H1 (cell line): ENCODE measurements around the gene RNF5. TPM values are rescaled to one million over a fixed set of nuclear protein-coding genes. Genes with fewer than 3 reads are reported as not detected.

Experiments used
- CTCF ChIA-PET: fragments of 300-600 bp; sonication (Branson Sonifier 250); formaldehyde crosslinking; loops from one replicate; lab custom pipeline; 2021; ENCODE audit not compliant: partially characterized antibody; lab: Charles Lee
- POLR2A ChIA-PET: fragments of 300-600 bp; sonication (Branson Sonifier 250); formaldehyde crosslinking; loops from one replicate; lab custom pipeline; 2021; ENCODE audit warnings: inconsistent platforms; ENCODE audit not compliant: partially characterized antibody; lab: Charles Lee
- DNase-seq, 2 experiments: peaks; one replicate each; pipeline versions ENCODE4 v3.0.0 to v3.0.0-alpha.2; 2010 to 2022; ENCODE audit warnings: low spot score in 2 of 2, low read depth in 1 of 2, mixed read lengths in 1 of 2
- FAIRE-seq: peaks from 2 replicates; lab custom pipeline; 2011; peaks lifted over from hg19 to GRCh38; lab: Jason Lieb, UNC
- H2AFZ ChIP-seq: 2 replicates; pipeline ENCODE4 v1.8.1; 2012; ENCODE audit warnings: low read length, inconsistent platforms
- H2AK5ac ChIP-seq: 2 replicates; pipeline ENCODE4 v1.6.1; 2013; ENCODE audit warnings: low read depth, low read length
- H2BK120ac ChIP-seq: replicated peaks from 2 replicates; pipeline ENCODE3; 2013; ENCODE audit warnings: low read depth, low read length, inconsistent platforms
- H2BK12ac ChIP-seq: 2 replicates; pipeline ENCODE4 v1.6.1; 2013; ENCODE audit warnings: low read depth, low read length
- H2BK15ac ChIP-seq: 2 replicates; pipeline ENCODE4 v1.6.1; 2013; ENCODE audit warnings: low read length
- H2BK20ac ChIP-seq: 2 replicates; pipeline ENCODE4 v1.6.1; 2013; ENCODE audit warnings: low read length
- H2BK5ac ChIP-seq: 2 replicates; pipeline ENCODE4 v1.6.1; 2013; ENCODE audit warnings: low read depth, low read length
- H3K14ac ChIP-seq: 2 replicates; pipeline ENCODE4 v1.6.1; 2013; ENCODE audit warnings: inconsistent platforms; ENCODE audit not compliant: insufficient read length
- H3K18ac ChIP-seq: 2 replicates; pipeline ENCODE4 v1.6.1; 2013; ENCODE audit warnings: low read length; ENCODE audit errors: extremely low read depth
- H3K23ac ChIP-seq: 2 replicates; pipeline ENCODE4 v1.6.1; 2013; ENCODE audit warnings: inconsistent platforms; ENCODE audit not compliant: insufficient read length
- H3K23me2 ChIP-seq: 2 replicates; pipeline ENCODE4 v1.6.1; 2013; ENCODE audit warnings: low read depth, low read length
- H3K27ac ChIP-seq: 2 replicates; pipeline ENCODE4 v1.6.1; 2011; ENCODE audit warnings: low read depth, low read length, inconsistent platforms
- H3K27me3 ChIP-seq, 4 experiments: replicated peaks in 1 of 4; 1 replicate in 1 of 4; 2 replicates in 3 of 4; pipeline versions ENCODE4 v1.6.1 to v1.8.1; 2011 to 2013; ENCODE audit warnings: low read length in 3 of 4, mild to moderate bottlenecking in 3 of 4, inconsistent platforms in 2 of 4, mixed read lengths in 2 of 4, moderate library complexity in 1 of 4; ENCODE audit not compliant: control insufficient read depth in 3 of 4, insufficient read depth in 3 of 4; ENCODE audit errors: extremely low read depth in 1 of 4
- H3K36me3 ChIP-seq, 4 experiments: 2 replicates each; pipeline versions ENCODE4 v1.6.1 to v1.8.1; 2011 to 2013; ENCODE audit warnings: mild to moderate bottlenecking in 4 of 4, low read length in 3 of 4, moderate library complexity in 2 of 4, control low read depth in 1 of 4, inconsistent platforms in 1 of 4; ENCODE audit not compliant: insufficient read depth in 4 of 4, control insufficient read depth in 2 of 4
- H3K4ac ChIP-seq: replicated peaks from 2 replicates; pipeline ENCODE3; 2013; ENCODE audit warnings: low read length, low read depth, mixed read lengths, inconsistent platforms; ENCODE audit not compliant: insufficient read length
- H3K4me1 ChIP-seq, 4 experiments: replicated peaks in 1 of 4; 1 replicate in 1 of 4; 2 replicates in 3 of 4; pipeline versions ENCODE4 v1.6.1 to v1.8.1; 2011 to 2013; ENCODE audit warnings: low read length in 3 of 4, inconsistent platforms in 2 of 4, mixed read lengths in 1 of 4; ENCODE audit not compliant: insufficient read depth in 4 of 4, control insufficient read depth in 3 of 4
- H3K4me2 ChIP-seq, 2 experiments: 2 replicates each; pipeline versions ENCODE4 v1.6.1 to v1.8.1; 2011 to 2013; ENCODE audit warnings: low read depth in 2 of 2, low read length in 2 of 2, control low read depth in 1 of 2, inconsistent platforms in 1 of 2, mild to moderate bottlenecking in 1 of 2; ENCODE audit not compliant: insufficient read depth in 1 of 2
- H3K4me3 ChIP-seq, 4 experiments: fragments of 200-600, 300-600 bp in 1 of 4; sonication (generic), shearing (Covaris generic), sonication (Bioruptor Twin) in 1 of 4; 2 replicates each; pipeline versions ENCODE4 v1.5.1 to v1.8.1; 2011 to 2016; ENCODE audit warnings: low read length in 4 of 4, low read depth in 3 of 4, control low read depth in 2 of 4, inconsistent platforms in 2 of 4, mild to moderate bottlenecking in 2 of 4, mixed read lengths in 1 of 4, moderate library complexity in 1 of 4; ENCODE audit not compliant: insufficient read depth in 2 of 4; ENCODE audit errors: extremely low read depth in 1 of 4
- H3K56ac ChIP-seq: replicated peaks from 2 replicates; pipeline ENCODE3; 2013; ENCODE audit warnings: low read depth, mild to moderate bottlenecking, mixed read lengths, low read length, inconsistent platforms; ENCODE audit not compliant: insufficient read length
- H3K79me1 ChIP-seq: 2 replicates; pipeline ENCODE4 v1.6.1; 2013; ENCODE audit warnings: low read depth, low read length, control low read depth
- H3K79me2 ChIP-seq, 2 experiments: 2 replicates each; pipeline versions ENCODE4 v1.6.1 to v1.8.1; 2012 to 2013; ENCODE audit warnings: low read length in 2 of 2, mild to moderate bottlenecking in 2 of 2, inconsistent platforms in 1 of 2; ENCODE audit not compliant: insufficient read depth in 2 of 2, control insufficient read depth in 1 of 2
- H3K9ac ChIP-seq, 4 experiments: replicated peaks in 1 of 4; 1 replicate in 1 of 4; 2 replicates in 3 of 4; pipeline versions ENCODE4 v1.6.1 to v1.8.1; 2011 to 2013; ENCODE audit warnings: low read depth in 3 of 4, low read length in 3 of 4, control low read depth in 2 of 4, mild to moderate bottlenecking in 2 of 4, moderate library complexity in 2 of 4, inconsistent platforms in 1 of 4; ENCODE audit errors: extremely low read depth in 1 of 4
- H3K9me3 ChIP-seq, 2 experiments: 2 replicates each; pipeline versions ENCODE4 v1.6.1 to v1.8.1; 2012 to 2013; ENCODE audit warnings: mild to moderate bottlenecking in 2 of 2, moderate library complexity in 2 of 2, control low read depth in 1 of 2, inconsistent platforms in 1 of 2, low read depth in 1 of 2, low read length in 1 of 2, mixed read lengths in 1 of 2; ENCODE audit not compliant: insufficient read depth in 2 of 2
- H4K20me1 ChIP-seq, 2 experiments: replicated peaks in 1 of 2; 2 replicates each; pipeline versions ENCODE3 to v1.8.1; 2011 to 2013; ENCODE audit warnings: inconsistent platforms in 2 of 2, low read length in 2 of 2, mild to moderate bottlenecking in 1 of 2; ENCODE audit not compliant: insufficient read depth in 2 of 2, control insufficient read depth in 1 of 2
- H4K5ac ChIP-seq: 2 replicates; pipeline ENCODE4 v1.6.1; 2013; ENCODE audit warnings: low read length, low read depth, mixed read lengths, inconsistent platforms; ENCODE audit not compliant: insufficient read length
- H4K8ac ChIP-seq: 2 replicates; pipeline ENCODE4 v1.8.0; 2013; ENCODE audit warnings: mild to moderate bottlenecking, moderate library complexity, low read length, inconsistent platforms; ENCODE audit not compliant: insufficient read depth; ENCODE audit errors: extremely low read depth
- H4K91ac ChIP-seq: replicated peaks from 2 replicates; pipeline ENCODE3; 2013; ENCODE audit warnings: low read length, mixed read lengths, inconsistent platforms; ENCODE audit not compliant: insufficient read length
- EZH2 ChIP-seq: fragments of 200-600 bp; sonication (generic); IDR thresholded peaks from 2 replicates; pipeline ENCODE4 v1.7.1; 2012; ENCODE audit warnings: low read depth, mild to moderate bottlenecking, moderate library complexity, low read length, inconsistent platforms; ENCODE audit not compliant: severe bottlenecking
- WGBS, 2 experiments: shearing (Covaris generic) in 1 of 2; methylation state at CpG; one replicate each; pipeline versions ENCODE4 v1.1.6 to v1.1.7; 2013 to 2015; ENCODE audit warnings: low lambda C conversion rate in 2 of 2, mixed read lengths in 2 of 2, inconsistent platforms in 1 of 2, low coverage in 1 of 2, missing lambda C conversion rate in 1 of 2; ENCODE audit not compliant: insufficient replicate concordance in 2 of 2, insufficient coverage in 1 of 2, insufficient read length in 1 of 2; ENCODE audit errors: extremely low coverage in 1 of 2, missing lambda C conversion rate in 1 of 2; 5-methylcytosine and 5-hydroxymethylcytosine counted together
- polyA plus RNA-seq, 7 experiments: library from polyadenylated mRNA; depleted of rRNA in 3 of 7; stranded (reverse) in 5 of 7; unstranded in 2 of 7; fragments of >200 nt in 5 of 7; fragments of 200-250 nt in 2 of 7; gene quantifications; 1 replicate in 5 of 7; 2 replicates in 1 of 7; 4 replicates in 1 of 7; pipeline versions ENCODE4 v1.2.1 to v1.2.3, GENCODE V29; 2011 to 2013; ENCODE audit warnings: missing spikeins in 2 of 7, mixed read lengths in 2 of 7
- total RNA-seq: library from RNA; stranded (reverse); fragmentation: NEBNext Ultra II Directional; extraction: Animal tissue kit (Norgen Biotek cat#: 25700); gene quantifications from 2 replicates; pipeline ENCODE4 v1.2.1, GENCODE V29; 2021

Gene RNF5
- total and polyA plus RNA-seq, 2 of the 8 experiments (the other 6 are each of a cell fraction or from before 2014, with no cell fraction given), result 90.0 to 158 TPM

DNA sequence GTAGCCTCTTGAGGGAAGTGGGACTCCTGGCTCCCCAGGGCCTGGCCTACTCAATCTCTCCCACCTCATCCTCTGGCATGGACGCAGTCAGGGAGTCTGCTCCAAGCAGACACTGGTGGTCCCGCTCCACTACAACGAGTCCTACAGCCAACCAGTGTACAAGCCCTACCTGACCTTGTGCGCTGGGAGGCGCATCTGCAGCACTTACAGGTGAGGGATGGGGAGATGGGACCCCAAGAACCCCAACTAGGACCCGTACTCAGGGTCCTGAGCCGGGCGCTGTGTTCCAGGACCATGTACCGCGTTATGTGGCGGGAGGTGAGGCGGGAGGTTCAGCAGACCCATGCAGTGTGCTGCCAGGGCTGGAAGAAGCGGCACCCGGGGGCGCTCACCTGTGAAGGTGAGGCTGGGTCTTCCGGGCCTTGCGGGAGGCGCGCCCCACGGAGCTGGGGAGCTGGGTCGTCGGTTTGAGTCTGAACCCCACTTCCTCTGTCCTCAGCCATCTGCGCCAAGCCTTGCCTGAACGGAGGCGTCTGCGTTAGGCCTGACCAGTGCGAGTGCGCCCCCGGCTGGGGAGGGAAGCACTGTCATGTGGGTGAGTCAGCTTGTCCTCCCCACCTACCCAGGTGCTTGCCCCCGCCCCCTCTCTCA lies 11.7 kb upstream of the RNF5 start:
- Histone ChIP-seq H3K23ac (no peak overlapping the region), H3K27ac (peak overlapping the region; percentile 33; the same call in 1 of the 2 replicates), H2BK120ac (no peak overlapping the region)
- TF ChIP-seq EZH2, result no peak

More for the DNA sequence above, 11.7 kb upstream of the RNF5 start:
- H3K4ac ChIP-seq, result no peak overlapping the region
- peak overlapping the region; percentile 77; the same call in 1 of the 2 replicates for H2AK5ac ChIP-seq
- H4K5ac ChIP-seq, result no peak overlapping the region
- H2BK15ac ChIP-seq, result no peak overlapping the region
- no peak overlapping the region for H3K9ac ChIP-seq
- H4K20me1 ChIP-seq, result peaks cover 5 to 7% of the 10 kb centered on the region in 2 experiments
- no peak overlapping the region for H3K56ac ChIP-seq
- ChIA-PET POLR2A (interaction anchor here (0.7 to 6.8 kb wide), 15 partner anchors 10 to 728 kb away, joined by 3 to 49 read pairs (median 6); partner anchors contain the start of genes AGPAT1, FKBPL, GPSM3 and NELFE), CTCF (interaction anchor here (0.7 to 6.7 kb wide), 23 partner anchors 8 to 187 kb away, joined by 3 to 72 read pairs (median 4); partner anchors contain the start of genes AGPAT1, ATF6B, FKBPL and TNXB)
- H3K18ac ChIP-seq, result no peak overlapping the region
- H3K4me2 ChIP-seq, result no peak overlapping the region
- no peak overlapping the region for H3K14ac ChIP-seq
- H3K4me3 ChIP-seq, result no peak overlapping the region
- no peaks in the 10 kb centered on the region for H3K23me2 ChIP-seq
- 68% methylated on average over 30 of the region's 30 CpGs; no CpG with 5 or more reads in 1 of the 2 experiments for WGBS, 2 experiments
- H3K36me3 ChIP-seq, result peaks cover 4 to 41% (median 32%) of the 10 kb centered on the region in 4 experiments
- no peak for FAIRE-seq
- no peaks in the 10 kb centered on the region for H3K9me3 ChIP-seq
- H4K8ac ChIP-seq, result 0 out of 2 replicates have a peak overlapping the region, but pooled peaks have one; percentile 22
- H3K79me1 ChIP-seq, result no peaks in the 10 kb centered on the region; the same call in 1 of the 2 replicates
- H3K4me1 ChIP-seq, result peaks cover 0 to 5% (median 2%) of the 10 kb centered on the region in 4 experiments; a peak in 3 of 7 replicates
- DNase-seq, result peak; percentile 61 to 92
- no peaks in the 10 kb centered on the region for H3K27me3 ChIP-seq
- H2BK5ac ChIP-seq, result no peak overlapping the region
- no peak overlapping the region for H2BK20ac ChIP-seq
- peaks cover 0 to 2% of the 10 kb centered on the region in 2 experiments; a peak in 1 of 4 replicates for H3K79me2 ChIP-seq
- no peak overlapping the region for H2AFZ ChIP-seq
- H2BK12ac ChIP-seq, result peak overlapping the region; percentile 81; the same call in 1 of the 2 replicates
- H4K91ac ChIP-seq, result no peak overlapping the region
